HCT116 (cell line): ENCODE results near the gene NRGN. TPM values are rescaled to one million over a fixed set of nuclear protein-coding genes. Genes with fewer than 3 reads are reported as not detected.

Experiments
- ATAC-seq: fragments of 200-7000 bp; cut with Tn5 transposase; 2 replicates; pipeline ENCODE4 v1.9.1; 2020; ENCODE audit warnings: mild to moderate bottlenecking, moderate library complexity
- BruUV-seq: library from RNA; stranded (reverse); fragments of 400-500 nt; replicated peaks from 2 replicates; lab custom pipeline; 2021; lab: Mats Ljungman, UMichigan
- CTCF ChIA-PET: fragments of 300-600 bp; sonication (Branson Sonifier 250); formaldehyde crosslinking; loops from one replicate; lab custom pipeline; 2021; ENCODE audit warnings: antibody characterized with exemption; lab: Charles Lee
- POLR2A ChIA-PET: fragments of 300-600, 350-600 bp; sonication (Branson Sonifier 250); formaldehyde crosslinking; loops from one replicate; lab custom pipeline; 2021; ENCODE audit warnings: antibody characterized with exemption; lab: Charles Lee
- RAD21 ChIA-PET, 2 experiments: fragments of 300-600 bp; sonication (Branson Sonifier 250); formaldehyde crosslinking; loops; one replicate each; lab custom pipeline; 2023; ENCODE audit warnings: low total read pairs in 2 of 2; ENCODE audit not compliant: uncharacterized antibody in 2 of 2, unreplicated experiment in 2 of 2, low non-redundant PET in 1 of 2; lab: Charles Lee
- DNase-seq: peaks from one replicate; pipeline ENCODE4 v3.0.0-alpha.2; 2010; ENCODE audit warnings: low read depth, low spot score
- H2AFZ ChIP-seq: fragments of 200-600 bp; shearing (Covaris generic), sonication (generic); 2 replicates; pipeline ENCODE4 v1.6.1; 2017; ENCODE audit warnings: low read depth, mixed run types, mixed read lengths, antibody characterized with exemption, low read length; ENCODE audit not compliant: poor library complexity, severe bottlenecking
- H3K27ac ChIP-seq: 2 replicates; pipeline ENCODE4 v1.5.1; 2012; ENCODE audit warnings: low read depth, low read length
- H3K27me3 ChIP-seq: fragments of 200-600 bp; sonication (generic); 2 replicates; pipeline ENCODE4 v1.6.1; 2016; ENCODE audit warnings: mixed run types, low read length, mixed read lengths; ENCODE audit not compliant: insufficient read depth
- H3K36me3 ChIP-seq, 2 experiments: fragments of 200-500 bp in 1 of 2; fragments of 200-600 bp in 1 of 2; sonication (Bioruptor generic) in 1 of 2; sonication (generic) in 1 of 2; 2 replicates each; pipeline versions ENCODE4 v1.5.1 to v1.6.1; 2014 to 2016; ENCODE audit warnings: low read length in 2 of 2, inconsistent platforms in 1 of 2, mixed read lengths in 1 of 2, mixed run types in 1 of 2; ENCODE audit not compliant: insufficient read depth in 2 of 2, control insufficient read depth in 1 of 2
- H3K4me1 ChIP-seq, 2 experiments: fragments of 200-600 bp in 1 of 2; sonication (generic) in 1 of 2; 2 replicates each; pipeline versions ENCODE4 v1.5.1 to v1.6.1; 2012 to 2017; ENCODE audit warnings: low read length in 2 of 2, inconsistent platforms in 1 of 2, mild to moderate bottlenecking in 1 of 2, mixed read lengths in 1 of 2, mixed run types in 1 of 2, moderate library complexity in 1 of 2; ENCODE audit not compliant: insufficient read depth in 2 of 2, control insufficient read depth in 1 of 2
- H3K4me2 ChIP-seq: fragments of 200-600 bp; sonication (generic); 2 replicates; pipeline ENCODE4 v1.6.1; 2017; ENCODE audit warnings: mixed run types, low read length, mixed read lengths
- H3K4me3 ChIP-seq, 2 experiments: fragments of 200-600 bp in 1 of 2; sonication (generic) in 1 of 2; replicated peaks in 1 of 2; 2 replicates each; pipeline ENCODE4 v1.5.1; 2011 to 2016; ENCODE audit warnings: low read length in 2 of 2, control low read depth in 1 of 2, low read depth in 1 of 2, mild to moderate bottlenecking in 1 of 2, mixed read lengths in 1 of 2, mixed run types in 1 of 2
- H3K79me2 ChIP-seq: fragments of 200-600 bp; sonication (generic); 2 replicates; pipeline ENCODE4 v1.6.1; 2017; ENCODE audit warnings: mild to moderate bottlenecking, mixed run types, low read length, moderate library complexity, mixed read lengths; ENCODE audit not compliant: insufficient read depth
- H3K9ac ChIP-seq: fragments of 200-600 bp; sonication (generic); 2 replicates; pipeline ENCODE4 v1.6.1; 2016; ENCODE audit warnings: low read length, mixed read lengths
- H3K9me2 ChIP-seq: fragments of 200-600 bp; sonication (generic), shearing (Covaris generic); 2 replicates; pipeline ENCODE4 v1.6.1; 2017; ENCODE audit warnings: mixed run types, mild to moderate bottlenecking, moderate library complexity; ENCODE audit not compliant: insufficient read depth
- H3K9me3 ChIP-seq, 2 experiments: fragments of 200-500 bp in 1 of 2; fragments of 200-600 bp in 1 of 2; sonication (Bioruptor generic) in 1 of 2; sonication (generic) in 1 of 2; 2 replicates each; pipeline ENCODE4 v1.6.1; 2014 to 2017; ENCODE audit warnings: low read length in 2 of 2, mixed read lengths in 2 of 2, inconsistent platforms in 1 of 2, low read depth in 1 of 2, mild to moderate bottlenecking in 1 of 2, mixed run types in 1 of 2, moderate library complexity in 1 of 2; ENCODE audit not compliant: control insufficient read depth in 1 of 2, insufficient read depth in 1 of 2
- H4K20me1 ChIP-seq: fragments of 200-600 bp; sonication (generic), shearing (Covaris generic); 2 replicates; pipeline ENCODE4 v1.6.1; 2017; ENCODE audit warnings: mixed run types, mild to moderate bottlenecking, moderate library complexity; ENCODE audit not compliant: insufficient read depth
- CBX3 ChIP-seq: IDR thresholded peaks from 2 replicates; pipeline ENCODE4 v1.6.1; 2012; ENCODE audit warnings: low read depth
- EGR1 ChIP-seq: IDR thresholded peaks from 2 replicates; pipeline ENCODE4 v1.6.1; 2012; ENCODE audit warnings: low read depth
- EZH2 ChIP-seq: fragments of 200-600 bp; sonication (generic); IDR thresholded peaks from 2 replicates; pipeline ENCODE4 v1.6.1; 2017; ENCODE audit warnings: antibody characterized with exemption, mixed run types
- FOSL1 ChIP-seq: IDR thresholded peaks from 2 replicates; pipeline ENCODE4 v1.6.1; 2012; ENCODE audit warnings: low read depth
- JUND ChIP-seq: IDR thresholded peaks from 2 replicates; pipeline ENCODE4 v1.6.1; 2012
- POLR2A ChIP-seq: IDR thresholded peaks from 2 replicates; pipeline ENCODE4 v1.7.0; 2011; ENCODE audit warnings: borderline replicate concordance; ENCODE audit not compliant: insufficient read depth, insufficient read length; ENCODE audit errors: extremely low read depth
- SIN3A ChIP-seq: IDR thresholded peaks from 2 replicates; pipeline ENCODE4 v1.6.1; 2012; ENCODE audit warnings: low read depth
- SP1 ChIP-seq: IDR thresholded peaks from 2 replicates; pipeline ENCODE4 v1.6.1; 2012; ENCODE audit warnings: low read depth
- TCF7L2 ChIP-seq: IDR thresholded peaks from 2 replicates; pipeline ENCODE4 v1.7.0; 2011; ENCODE audit warnings: borderline replicate concordance, inconsistent platforms; ENCODE audit not compliant: insufficient read depth, insufficient read length; ENCODE audit errors: extremely low read depth
- YY1 ChIP-seq: IDR thresholded peaks from 2 replicates; pipeline ENCODE4 v1.6.1; 2011; ENCODE audit warnings: low read length, low read depth, moderate library complexity, mild to moderate bottlenecking; ENCODE audit not compliant: insufficient replicate concordance; ENCODE audit errors: extremely low read depth
- ZFX ChIP-seq: fragments of 450-650 bp; IDR thresholded peaks from 2 replicates; pipeline ENCODE4 v1.6.1; 2017
- intact Hi-C: fragments of 100-400 bp; cut with micrococcal nuclease; formaldehyde crosslinking; loops from 2 replicates; pipeline ENCODE4 v1.10.0; 2022
- total RNA-seq: library from RNA; stranded (reverse); gene quantifications from one replicate; pipeline ENCODE4 v1.2.1, GENCODE V29; 2021; ENCODE audit not compliant: unreplicated experiment
- TF ChIP-seq, protein P1 (sequence below): IDR thresholded peaks from 2 replicates; pipeline ENCODE4 v1.6.1; 2011; ENCODE audit warnings: mild to moderate bottlenecking, low read length, moderate library complexity; ENCODE audit not compliant: insufficient replicate concordance; ENCODE audit errors: extremely low read depth
- TF ChIP-seq, protein P2 (sequence below), 3 experiments: fragments of 200-600 bp in 1 of 3; sonication (generic) in 1 of 3; IDR thresholded peaks in 2 of 3; conservative IDR thresholded peaks in 1 of 3; 2 replicates each; pipeline ENCODE4 v1.5.1; 2012 to 2017; ENCODE audit warnings: low read depth in 2 of 3, low read length in 2 of 3, antibody characterized with exemption in 1 of 3, borderline replicate concordance in 1 of 3, control low read depth in 1 of 3, mild to moderate bottlenecking in 1 of 3, mixed read lengths in 1 of 3, mixed run types in 1 of 3, moderate library complexity in 1 of 3; ENCODE audit not compliant: insufficient read depth in 1 of 3

The NRGN gene
- total RNA-seq, 1 experiment from 2014 or later, result 33.3 TPM

DNA sequence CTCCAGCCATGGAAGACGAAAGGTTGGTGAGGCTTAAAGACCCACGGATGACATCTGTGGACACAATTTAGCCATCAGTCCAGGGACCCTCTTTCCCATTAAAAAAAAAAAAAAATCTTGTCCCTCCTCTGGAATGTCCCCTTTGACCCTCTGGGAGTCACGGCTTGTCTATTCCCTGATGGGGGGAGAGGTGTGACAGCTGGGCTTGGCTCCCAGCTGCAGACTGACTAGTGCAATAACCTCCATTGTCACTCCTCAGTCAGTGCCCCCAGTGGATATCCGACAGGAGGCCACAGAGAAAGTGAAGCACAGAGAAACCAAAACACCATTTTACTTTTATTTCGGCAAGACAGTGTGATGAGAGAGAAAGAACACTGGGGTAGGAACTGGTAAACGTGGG is 15.0 kb downstream of the NRGN start:
- ATAC-seq (no peak), DNase-seq (no peak)
- Histone ChIP-seq H3K4me3 (no peak overlapping the region), H3K9me3 (no peaks in the 10 kb centered on the region), H3K36me3 (no peaks in the 10 kb centered on the region), H3K9me2 (no peaks in the 10 kb centered on the region), H3K27ac (no peak overlapping the region), H3K27me3 (no peaks in the 10 kb centered on the region), H3K9ac (no peak overlapping the region), H3K4me2 (no peak overlapping the region), H4K20me1 (no peaks in the 10 kb centered on the region), H2AFZ (no peak overlapping the region), H3K4me1 (peaks cover 2 to 14% of the 10 kb centered on the region in 2 experiments; a peak in 3 of 4 replicates), H3K79me2 (no peaks in the 10 kb centered on the region)
- POLR2A ChIA-PET, result no interaction called here
- TF ChIP-seq, protein P1, sequence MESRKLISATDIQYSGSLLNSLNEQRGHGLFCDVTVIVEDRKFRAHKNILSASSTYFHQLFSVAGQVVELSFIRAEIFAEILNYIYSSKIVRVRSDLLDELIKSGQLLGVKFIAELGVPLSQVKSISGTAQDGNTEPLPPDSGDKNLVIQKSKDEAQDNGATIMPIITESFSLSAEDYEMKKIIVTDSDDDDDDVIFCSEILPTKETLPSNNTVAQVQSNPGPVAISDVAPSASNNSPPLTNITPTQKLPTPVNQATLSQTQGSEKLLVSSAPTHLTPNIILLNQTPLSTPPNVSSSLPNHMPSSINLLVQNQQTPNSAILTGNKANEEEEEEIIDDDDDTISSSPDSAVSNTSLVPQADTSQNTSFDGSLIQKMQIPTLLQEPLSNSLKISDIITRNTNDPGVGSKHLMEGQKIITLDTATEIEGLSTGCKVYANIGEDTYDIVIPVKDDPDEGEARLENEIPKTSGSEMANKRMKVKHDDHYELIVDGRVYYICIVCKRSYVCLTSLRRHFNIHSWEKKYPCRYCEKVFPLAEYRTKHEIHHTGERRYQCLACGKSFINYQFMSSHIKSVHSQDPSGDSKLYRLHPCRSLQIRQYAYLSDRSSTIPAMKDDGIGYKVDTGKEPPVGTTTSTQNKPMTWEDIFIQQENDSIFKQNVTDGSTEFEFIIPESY, result no peak
- no peak for TF ChIP-seq TCF7L2
- intact Hi-C loops, result no loop called here
- RAD21 ChIA-PET, result no interaction called here
- BruUV-seq, result no TSS peak
- CTCF ChIA-PET, result no interaction called here

DNA sequence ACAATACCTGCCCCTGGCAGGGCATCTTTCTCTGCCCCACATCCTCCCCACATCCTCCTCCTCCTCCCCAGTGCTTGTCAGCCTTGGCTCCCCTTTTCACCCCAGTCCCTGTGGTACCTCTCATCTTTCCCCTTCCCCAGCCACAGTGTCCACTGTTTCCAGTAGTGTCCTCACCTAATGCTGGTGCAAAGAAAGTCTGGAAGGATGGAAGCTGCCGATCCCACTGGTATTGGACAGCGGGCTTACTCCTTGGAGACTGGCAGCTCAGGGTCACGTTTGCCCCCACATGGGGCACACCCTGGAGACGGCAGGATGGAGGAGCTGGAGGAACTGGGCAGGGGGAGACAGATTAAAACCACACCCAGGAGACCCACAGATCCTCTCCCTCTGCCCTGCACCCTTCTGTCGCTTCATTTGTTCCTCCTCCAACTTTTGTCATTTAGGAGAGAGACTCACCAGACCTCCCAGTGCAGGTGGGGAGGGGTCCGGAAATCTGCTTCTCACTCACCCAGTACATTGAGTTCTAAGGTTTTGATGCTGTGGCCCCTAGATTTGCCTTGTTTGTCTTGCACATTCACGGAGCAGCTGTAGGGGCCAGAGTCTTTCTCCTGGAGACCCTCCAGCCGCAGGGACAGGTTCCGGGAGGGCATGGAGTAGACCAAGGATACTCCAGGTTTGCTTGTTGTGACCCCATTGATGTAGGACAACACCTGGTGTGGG is 16.5 kb downstream of the NRGN start:
- ChIA-PET CTCF (no interaction called here), POLR2A (no interaction called here), RAD21 (no interaction called here)
- Histone ChIP-seq H3K4me2 (no peak overlapping the region), H3K9me3 (no peaks in the 10 kb centered on the region), H2AFZ (no peak overlapping the region), H3K36me3 (no peaks in the 10 kb centered on the region), H3K9ac (no peak overlapping the region), H3K27ac (no peak overlapping the region), H4K20me1 (no peaks in the 10 kb centered on the region), H3K27me3 (no peaks in the 10 kb centered on the region), H3K4me3 (no peak overlapping the region), H3K9me2 (no peaks in the 10 kb centered on the region), H3K4me1 (peaks cover 5 to 16% of the 10 kb centered on the region in 2 experiments), H3K79me2 (no peaks in the 10 kb centered on the region)
- no TSS peak for BruUV-seq
- intact Hi-C loops, result no loop called here
- ATAC-seq, result no peak
- no peak for DNase-seq
- TF ChIP-seq CBX3 (no peak), JUND (no peak), POLR2A (no peak), FOSL1 (no peak), ZFX (no peak), SP1 (no peak), SIN3A (no peak), YY1 (no peak), EGR1 (no peak), EZH2 (no peak), TCF7L2 (no peak)
- TF ChIP-seq, protein P2, sequence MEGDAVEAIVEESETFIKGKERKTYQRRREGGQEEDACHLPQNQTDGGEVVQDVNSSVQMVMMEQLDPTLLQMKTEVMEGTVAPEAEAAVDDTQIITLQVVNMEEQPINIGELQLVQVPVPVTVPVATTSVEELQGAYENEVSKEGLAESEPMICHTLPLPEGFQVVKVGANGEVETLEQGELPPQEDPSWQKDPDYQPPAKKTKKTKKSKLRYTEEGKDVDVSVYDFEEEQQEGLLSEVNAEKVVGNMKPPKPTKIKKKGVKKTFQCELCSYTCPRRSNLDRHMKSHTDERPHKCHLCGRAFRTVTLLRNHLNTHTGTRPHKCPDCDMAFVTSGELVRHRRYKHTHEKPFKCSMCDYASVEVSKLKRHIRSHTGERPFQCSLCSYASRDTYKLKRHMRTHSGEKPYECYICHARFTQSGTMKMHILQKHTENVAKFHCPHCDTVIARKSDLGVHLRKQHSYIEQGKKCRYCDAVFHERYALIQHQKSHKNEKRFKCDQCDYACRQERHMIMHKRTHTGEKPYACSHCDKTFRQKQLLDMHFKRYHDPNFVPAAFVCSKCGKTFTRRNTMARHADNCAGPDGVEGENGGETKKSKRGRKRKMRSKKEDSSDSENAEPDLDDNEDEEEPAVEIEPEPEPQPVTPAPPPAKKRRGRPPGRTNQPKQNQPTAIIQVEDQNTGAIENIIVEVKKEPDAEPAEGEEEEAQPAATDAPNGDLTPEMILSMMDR (IDR thresholded peaks at IDR 0.05 in 2 of 3, conservative IDR thresholded peaks at IDR 0.05 in 1 of 3; ENCODE audit: borderline replicate concordance in 1 of 3, insufficient read depth in 1 of 3, low read depth in 2 of 3, low read length in 2 of 3), result no peak
- TF ChIP-seq, protein P1, result no peak
